ENCODE data around the gene PRPSAP2. TPM values are rescaled to one million over a fixed set of nuclear protein-coding genes. Genes with fewer than 3 reads are reported as not detected.
A peak's percentile ranks its signal among the peaks of the same experiment; 100 is the strongest.

The PRPSAP2 gene
- polyA plus RNA-seq, 3 donors = 17.1 to 20.9 (median 20.5) TPM

GRCh38 chr17:18925187-18925586, 67.3 kb downstream of the PRPSAP2 start:
- no peak for DNase-seq
- H3K4me1 ChIP-seq (ENCODE audit: control insufficient read depth in 1 of 2, insufficient read depth in 2 of 2, low read length in 2 of 2) = peaks cover 7 to 8% of the 10 kb centered on the region in 2 donors
- Mint-ChIP-seq H3K9me3 (no peaks in the 10 kb centered on the region), H3K4me1 (peaks cover 18% of the 10 kb centered on the region), H3K27ac (peak overlapping the region in 1 of 7 donors; percentile 73), H3K4me3 (no peak overlapping the region), H3K36me3 (peaks cover 36 to 50% of the 10 kb centered on the region in 2 donors), H3K27me3 (ENCODE audit: low read depth in 3 of 3) (peaks cover 0 to 1% (median 0%) of the 10 kb centered on the region in 3 donors)
- no peaks in the 10 kb centered on the region for H3K9me3 ChIP-seq (replicated peaks in 1 of 2; ENCODE audit: control insufficient read depth in 1 of 2, insufficient read depth in 1 of 2, low read length in 2 of 2)
- no peak overlapping the region for H3K4me2 ChIP-seq (replicated peaks; ENCODE audit: extremely low read depth, low read length, poor library complexity, severe bottlenecking)
- H2AFZ ChIP-seq (ENCODE audit: insufficient read depth, low read depth, low read length, poor library complexity, severe bottlenecking) = no peak overlapping the region
- no peaks in the 10 kb centered on the region for H3K27me3 ChIP-seq (ENCODE audit: control insufficient read depth in 2 of 2, insufficient read depth in 2 of 2, low read length in 2 of 2)
- peaks cover 33 to 55% of the 10 kb centered on the region in 2 donors for H3K36me3 ChIP-seq (replicated peaks in 1 of 2; ENCODE audit: control insufficient read depth in 1 of 2, insufficient read depth in 2 of 2, low read length in 2 of 2)
- H3K9ac ChIP-seq (ENCODE audit: insufficient read depth, low read length, poor library complexity, severe bottlenecking) = no peak overlapping the region
- intact Hi-C loops (cut with micrococcal nuclease) = no loop called here
- WGBS (ENCODE audit: insufficient coverage) = 100% methylated on average over 1 of the region's 1 CpG
- H3K79me2 ChIP-seq (ENCODE audit: insufficient read depth, low read length) = no peaks in the 10 kb centered on the region
- no peaks in the 10 kb centered on the region for H4K20me1 ChIP-seq (ENCODE audit: insufficient read depth, low read length)
- no peak overlapping the region for H3K4me3 ChIP-seq (replicated peaks in 1 of 3; ENCODE audit: low read depth in 2 of 3, low read length in 3 of 3)
- H3K27ac ChIP-seq (ENCODE audit: low read depth in 1 of 2, low read length in 2 of 2) = no peak overlapping the region
- TF ChIP-seq, protein P1, sequence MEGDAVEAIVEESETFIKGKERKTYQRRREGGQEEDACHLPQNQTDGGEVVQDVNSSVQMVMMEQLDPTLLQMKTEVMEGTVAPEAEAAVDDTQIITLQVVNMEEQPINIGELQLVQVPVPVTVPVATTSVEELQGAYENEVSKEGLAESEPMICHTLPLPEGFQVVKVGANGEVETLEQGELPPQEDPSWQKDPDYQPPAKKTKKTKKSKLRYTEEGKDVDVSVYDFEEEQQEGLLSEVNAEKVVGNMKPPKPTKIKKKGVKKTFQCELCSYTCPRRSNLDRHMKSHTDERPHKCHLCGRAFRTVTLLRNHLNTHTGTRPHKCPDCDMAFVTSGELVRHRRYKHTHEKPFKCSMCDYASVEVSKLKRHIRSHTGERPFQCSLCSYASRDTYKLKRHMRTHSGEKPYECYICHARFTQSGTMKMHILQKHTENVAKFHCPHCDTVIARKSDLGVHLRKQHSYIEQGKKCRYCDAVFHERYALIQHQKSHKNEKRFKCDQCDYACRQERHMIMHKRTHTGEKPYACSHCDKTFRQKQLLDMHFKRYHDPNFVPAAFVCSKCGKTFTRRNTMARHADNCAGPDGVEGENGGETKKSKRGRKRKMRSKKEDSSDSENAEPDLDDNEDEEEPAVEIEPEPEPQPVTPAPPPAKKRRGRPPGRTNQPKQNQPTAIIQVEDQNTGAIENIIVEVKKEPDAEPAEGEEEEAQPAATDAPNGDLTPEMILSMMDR (IDR thresholded peaks at IDR 0.05) = no peak

GRCh38 chr17:18928628-18929125, 70.7 kb downstream of the PRPSAP2 start:
- TF ChIP-seq, protein P1 (IDR thresholded peaks at IDR 0.05) = no peak
- Histone ChIP-seq H3K79me2 (ENCODE audit: insufficient read depth, low read length) (no peaks in the 10 kb centered on the region), H2AFZ (ENCODE audit: insufficient read depth, low read depth, low read length, poor library complexity, severe bottlenecking) (no peak overlapping the region), H3K27ac (ENCODE audit: low read depth in 1 of 2, low read length in 2 of 2) (no peak overlapping the region), H3K4me3 (replicated peaks in 1 of 3; ENCODE audit: low read depth in 2 of 3, low read length in 3 of 3) (no peak overlapping the region), H4K20me1 (ENCODE audit: insufficient read depth, low read length) (no peaks in the 10 kb centered on the region), H3K9ac (ENCODE audit: insufficient read depth, low read length, poor library complexity, severe bottlenecking) (no peak overlapping the region), H3K4me1 (ENCODE audit: control insufficient read depth in 1 of 2, insufficient read depth in 2 of 2, low read length in 2 of 2) (no peaks in the 10 kb centered on the region), H3K36me3 (replicated peaks in 1 of 2; ENCODE audit: control insufficient read depth in 1 of 2, insufficient read depth in 2 of 2, low read length in 2 of 2) (peaks cover 44 to 68% of the 10 kb centered on the region in 2 donors), H3K27me3 (ENCODE audit: control insufficient read depth in 2 of 2, insufficient read depth in 2 of 2, low read length in 2 of 2) (no peaks in the 10 kb centered on the region), H3K4me2 (replicated peaks; ENCODE audit: extremely low read depth, low read length, poor library complexity, severe bottlenecking) (no peak overlapping the region), H3K9me3 (replicated peaks in 1 of 2; ENCODE audit: control insufficient read depth in 1 of 2, insufficient read depth in 1 of 2, low read length in 2 of 2) (no peaks in the 10 kb centered on the region)
- intact Hi-C loops (cut with micrococcal nuclease) = no loop called here
- Mint-ChIP-seq H3K36me3 (peaks cover 47 to 65% of the 10 kb centered on the region in 2 donors), H3K4me3 (no peak overlapping the region), H3K27me3 (ENCODE audit: low read depth in 3 of 3) (peaks cover 0 to 2% (median 1%) of the 10 kb centered on the region in 3 donors), H3K4me1 (peaks cover 13% of the 10 kb centered on the region), H3K27ac (no peak overlapping the region), H3K9me3 (peaks cover 0 to 1% (median 0%) of the 10 kb centered on the region in 7 donors)
- DNase-seq = no peak
- 95% methylated on average over 4 of the region's 9 CpGs for WGBS (ENCODE audit: insufficient coverage)
